SK-MEL-5 (cell line): ENCODE data around the gene PDE11A. TPM values are rescaled to one million over a fixed set of nuclear protein-coding genes. Genes with fewer than 3 reads are reported as not detected.
A peak's percentile ranks its signal among the peaks of the same experiment; 100 is the strongest.

Experiments
- DNase-seq: peaks from one replicate; pipeline ENCODE4 v3.0.0-alpha.2; 2016; ENCODE audit warnings: low read depth, low spot score
- in situ Hi-C: cut with HindIII; loops from 2 replicates; pipeline ENCODE4 v1.10.0; 2016; ENCODE audit warnings: low sequenced_read_pairs, high pct_unique_total_duplicates, low pct_unique_long_range_greater_than_20kb
- total RNA-seq: library from RNA; depleted of rRNA; stranded (reverse); fragments of >200 nt; shearing (Covaris generic); gene quantifications from 2 replicates; pipeline ENCODE4 v1.2.3, GENCODE V29; 2014

The PDE11A gene
- total RNA-seq, 1 experiment from 2014 or later: 1.7 TPM

DNA sequence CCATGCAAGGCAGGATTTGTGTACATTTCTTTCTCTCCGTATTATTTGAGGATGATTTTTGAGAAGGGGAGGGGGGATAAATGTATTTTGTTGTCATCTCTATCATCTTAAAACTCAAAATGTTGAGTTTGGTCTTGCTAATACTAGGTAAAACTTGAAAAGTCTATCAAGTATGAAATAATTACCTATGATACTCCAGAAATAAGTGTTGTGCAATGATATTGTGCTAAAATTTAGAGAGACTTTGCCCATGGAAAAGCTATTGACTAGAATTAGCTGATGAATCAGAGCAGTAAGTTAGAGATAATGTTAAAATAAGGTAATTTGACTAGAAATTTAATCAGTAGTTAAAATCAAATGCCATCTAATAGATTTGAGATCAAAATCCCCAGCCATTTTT, 356.1 kb downstream of the PDE11A start:
- in situ Hi-C loops: no loop called here
- DNase-seq: no peak

DNA sequence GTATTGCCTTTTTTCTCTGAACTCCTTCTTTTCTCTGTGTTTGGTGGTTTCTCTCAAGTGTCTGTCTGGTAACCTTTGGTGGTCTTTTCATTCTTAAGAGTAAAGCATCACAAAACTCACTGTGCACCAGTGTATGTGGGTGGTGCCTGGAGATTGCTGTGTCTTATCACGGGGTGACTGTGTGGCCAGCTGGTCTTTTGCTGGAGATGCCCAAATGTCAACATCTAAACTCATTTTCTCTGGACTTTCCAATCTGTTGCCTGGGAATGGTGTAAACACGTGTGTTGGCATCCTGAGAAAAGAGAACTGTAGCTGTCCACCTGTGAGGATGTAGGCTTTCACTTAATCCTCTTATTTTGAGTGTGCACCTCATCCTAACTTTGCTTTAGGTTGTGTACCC, 356.8 kb downstream of the PDE11A start:
- in situ Hi-C loops: no loop called here
- DNase-seq: no peak

DNA sequence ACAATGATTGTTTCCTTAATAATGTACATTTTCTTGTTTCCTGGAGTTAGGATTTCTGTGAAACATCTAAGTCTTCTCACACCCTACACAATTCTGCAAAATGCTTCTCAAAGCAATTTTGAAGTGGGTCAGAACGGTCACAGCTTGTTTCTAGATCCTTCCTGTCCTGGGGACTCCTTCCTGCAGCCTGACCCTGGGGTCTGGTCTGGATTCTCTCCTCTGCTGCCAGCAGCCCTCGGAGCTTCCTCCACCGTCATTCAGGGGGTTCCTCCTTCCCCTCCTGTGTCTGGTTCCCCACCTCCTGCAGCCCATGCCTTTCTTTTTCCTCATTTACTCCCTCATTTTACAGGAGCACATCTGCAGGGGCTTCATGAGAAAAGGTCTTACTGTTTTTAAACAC, 357.9 kb downstream of the PDE11A start:
- in situ Hi-C loops: no loop called here

GRCh38 chr2:177712462-177712861, 360.1 kb downstream of the PDE11A start:
- in situ Hi-C loops: no loop called here
- DNase-seq: no peak

More for the DNA sequence above, 357.9 kb downstream of the PDE11A start:
- DNase-seq: no peak

DNA sequence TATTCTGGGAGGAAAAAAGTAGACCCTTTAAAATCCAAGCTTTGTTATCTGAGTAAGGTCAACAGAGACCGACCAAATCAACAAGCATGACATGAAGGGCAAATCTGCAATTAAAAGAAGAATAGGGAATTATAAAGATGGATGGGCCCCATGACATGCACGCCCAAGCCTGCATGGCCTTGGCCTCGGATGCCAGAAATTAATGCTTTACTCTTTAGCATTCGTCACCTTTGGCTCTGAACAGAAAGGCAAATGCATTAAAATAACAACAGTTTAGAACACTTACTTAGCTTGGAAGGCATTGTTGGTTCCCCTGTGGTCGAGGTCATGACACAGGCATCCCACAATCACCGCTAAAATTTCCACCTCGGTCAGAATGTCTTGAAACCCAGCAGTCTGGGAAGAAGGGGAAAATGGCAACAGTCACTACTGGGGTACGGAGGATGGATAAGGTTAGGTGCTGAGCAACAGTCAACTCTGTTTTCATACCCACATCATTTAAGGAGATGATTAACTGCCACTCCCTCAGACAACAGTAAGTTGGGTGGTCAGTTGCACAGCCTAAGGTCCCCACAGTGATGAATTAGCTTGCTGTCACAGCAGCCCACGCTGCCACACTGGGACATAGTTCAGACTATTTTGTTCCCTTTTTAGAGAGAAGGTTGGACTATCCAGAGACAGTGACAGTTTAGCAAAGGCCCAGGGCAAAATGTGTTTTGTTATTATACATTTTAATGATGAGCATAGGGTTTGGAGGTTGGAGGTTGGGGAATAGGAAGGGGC, 360.9 kb downstream of the PDE11A start:
- no peak for DNase-seq
- in situ Hi-C loops: no loop called here

DNA sequence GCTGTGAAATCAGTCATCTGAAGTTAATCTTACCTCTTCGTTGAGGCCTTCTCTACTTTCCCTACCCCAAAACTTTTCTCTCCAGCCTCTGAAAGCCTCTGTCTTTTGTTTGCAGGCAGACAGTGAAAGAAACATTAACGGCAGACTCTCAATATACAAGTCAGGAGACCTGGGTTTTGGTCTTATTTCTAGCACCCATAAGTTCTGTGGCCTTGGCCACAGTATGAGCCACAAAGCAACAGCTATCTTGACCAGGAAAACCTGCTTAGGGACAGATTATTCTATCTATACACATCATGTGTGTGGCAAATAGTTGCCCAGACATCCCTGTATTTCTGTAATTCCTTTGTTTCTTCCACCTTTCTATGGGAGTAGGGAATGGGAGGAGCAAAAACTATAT, 361.7 kb downstream of the PDE11A start:
- in situ Hi-C loops: no loop called here

GRCh38 chr2:177709986-177710401, 362.6 kb downstream of the PDE11A start:
- in situ Hi-C loops: no loop called here
- no peak for DNase-seq

More for the DNA sequence above, 361.7 kb downstream of the PDE11A start:
- no peak for DNase-seq

- DNase-seq: no peak
- in situ Hi-C loops: no loop called here
Measured at GRCh38 chr2:177708660-177709444, 363.7 kb downstream of the PDE11A start.

DNA sequence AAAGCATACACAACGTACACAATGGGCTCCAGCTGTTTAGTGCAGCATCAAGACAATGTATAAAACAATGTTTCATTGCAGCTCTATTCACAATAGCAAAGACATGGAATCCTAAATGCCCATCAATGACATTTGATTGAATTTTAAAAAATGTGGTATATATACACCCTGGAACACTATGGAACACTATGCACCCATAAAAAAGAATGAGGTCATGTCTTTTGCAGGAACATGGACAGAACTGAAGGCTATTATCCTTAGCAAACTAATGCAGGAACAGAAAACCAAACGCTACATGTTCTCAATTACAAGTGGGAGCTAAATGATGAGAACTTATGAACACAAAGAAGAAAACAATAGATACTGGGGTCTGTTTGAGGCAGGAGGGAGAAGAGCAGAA, 364.5 kb downstream of the PDE11A start:
- in situ Hi-C loops: no loop called here
- DNase-seq: no peak

DNA sequence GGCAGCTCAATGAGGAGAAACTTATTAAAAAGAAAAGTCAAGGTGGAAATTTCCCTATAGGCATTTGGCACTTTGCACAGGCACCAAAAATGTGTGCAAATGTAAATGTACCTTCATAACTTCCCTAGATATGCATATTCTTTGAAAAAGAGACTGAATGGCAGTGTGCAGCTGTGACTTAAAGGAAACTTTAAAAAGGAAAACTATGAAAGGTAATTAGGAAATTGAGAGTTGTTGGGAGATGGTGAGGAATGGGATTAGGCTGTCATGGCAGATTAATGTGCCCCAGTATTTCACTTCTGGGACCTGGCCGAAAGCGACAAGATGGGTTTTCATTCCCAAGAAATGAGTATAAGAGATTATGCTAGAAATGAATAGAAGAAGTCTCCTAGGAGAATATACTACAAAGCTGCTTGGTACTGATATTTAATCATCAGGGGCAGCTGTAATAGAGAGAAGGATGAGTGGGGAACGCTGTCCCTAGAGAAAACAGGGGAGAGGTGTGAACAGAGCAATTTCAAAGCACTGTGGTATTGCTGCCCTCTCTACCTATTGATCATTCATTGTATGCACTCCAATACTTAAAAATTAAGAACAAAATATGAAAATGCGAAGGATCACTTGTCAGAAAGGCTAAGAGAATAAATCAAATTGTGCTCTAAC, 366.9 kb downstream of the PDE11A start:
- DNase-seq: no peak
- in situ Hi-C loops: no loop called here

- DNase-seq: no peak
- in situ Hi-C loops: no loop called here
Measured at GRCh38 chr2:177703159-177703558, 369.4 kb downstream of the PDE11A start.

DNA sequence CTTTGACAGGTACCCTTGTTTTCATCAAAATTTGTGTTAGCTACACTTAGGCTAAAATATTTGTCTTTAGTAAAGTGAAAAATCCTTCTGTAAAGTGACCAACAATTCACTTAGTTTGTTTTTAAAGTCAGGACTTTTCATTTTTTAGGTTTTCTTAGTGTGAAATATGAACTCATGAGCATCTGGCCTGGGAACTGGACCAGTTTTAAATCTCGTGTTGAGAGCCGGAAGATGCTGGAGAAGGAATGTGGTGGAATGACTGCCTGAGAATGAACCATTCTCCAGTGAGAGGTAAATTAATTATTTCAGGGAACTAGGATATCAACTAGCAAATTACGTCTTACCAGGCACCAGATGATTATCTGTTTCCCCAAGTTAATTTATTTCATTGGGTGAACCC, 374.3 kb downstream of the PDE11A start:
- in situ Hi-C loops: no loop called here
- no peak for DNase-seq

DNA sequence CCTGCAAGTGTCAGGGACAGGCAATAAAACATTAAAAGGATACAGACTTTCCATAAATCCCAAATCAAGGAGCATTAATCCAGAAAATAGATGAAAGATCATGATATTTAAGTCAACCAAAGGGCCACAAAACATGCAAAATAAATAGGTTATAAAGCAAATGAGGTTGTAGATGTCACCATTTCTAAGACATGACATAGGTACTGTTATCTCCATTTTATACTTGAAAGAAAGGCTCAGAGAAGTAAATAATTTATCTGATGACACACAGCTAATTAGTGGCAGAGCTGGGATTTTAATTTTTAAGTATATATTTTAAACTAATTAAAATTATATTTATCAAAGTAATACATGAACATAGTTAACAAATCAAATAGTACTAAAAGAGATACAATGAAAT, 378.2 kb downstream of the PDE11A start:
- in situ Hi-C loops: no loop called here
- DNase-seq: no peak

DNA sequence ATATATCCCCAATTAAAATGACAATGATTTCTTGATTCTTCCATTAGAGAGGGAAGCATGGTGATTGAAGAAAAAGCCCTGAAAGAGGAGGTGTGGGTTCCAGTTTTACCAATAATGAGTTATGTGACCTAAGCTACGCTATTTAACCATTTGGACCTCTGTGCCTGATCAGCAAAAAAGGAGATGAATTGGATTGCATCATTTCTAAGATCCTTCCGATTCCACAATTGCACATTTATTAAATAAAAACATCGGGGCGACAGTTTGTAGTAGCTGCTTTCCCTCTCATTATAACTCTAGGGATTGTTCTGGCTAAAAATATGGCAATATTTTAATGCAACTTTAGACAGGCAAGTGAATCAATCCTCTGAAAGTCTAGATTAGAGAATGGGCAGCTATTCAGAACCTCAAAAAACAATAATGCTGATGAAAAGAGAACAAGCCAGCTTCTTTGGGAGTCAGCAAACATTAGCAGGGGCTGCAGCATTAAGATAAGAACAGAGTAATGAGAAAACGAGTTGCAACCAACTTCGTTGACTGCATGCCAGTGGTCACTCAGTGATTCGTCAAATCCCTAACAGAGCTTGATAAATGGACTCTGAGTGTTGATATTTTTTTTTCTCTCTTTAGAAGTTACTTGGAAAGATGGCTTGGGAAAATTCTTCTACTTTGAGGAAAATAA, 378.8 kb downstream of the PDE11A start:
- in situ Hi-C loops: no loop called here
- no peak for DNase-seq

- in situ Hi-C loops: no loop called here
- peak; percentile 37 for DNase-seq
Measured at GRCh38 chr2:177692783-177693269, 379.8 kb downstream of the PDE11A start.

- no peak for DNase-seq
- in situ Hi-C loops: no loop called here
Measured at GRCh38 chr2:177692042-177692782, 380.4 kb downstream of the PDE11A start.

DNA sequence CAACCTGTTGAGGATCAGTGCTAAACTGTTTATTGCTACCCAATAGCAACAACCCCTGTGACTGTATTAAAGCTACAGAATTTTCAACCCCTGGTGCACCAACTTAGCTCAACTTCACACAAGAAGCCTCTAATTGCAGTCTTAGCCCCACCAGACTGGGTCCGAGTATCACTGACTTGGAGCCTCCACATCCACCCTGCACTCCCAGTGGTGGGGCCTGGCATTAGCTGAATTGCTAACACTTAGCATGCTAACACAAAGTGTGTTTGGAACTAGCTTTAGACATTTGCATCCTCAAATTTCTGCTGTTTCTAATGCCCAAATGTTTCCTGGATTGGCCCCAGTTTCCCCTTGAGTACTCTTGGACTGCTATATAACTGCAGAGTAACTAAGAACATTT, 381.4 kb downstream of the PDE11A start:
- DNase-seq: no peak
- in situ Hi-C loops: no loop called here
